Brain microvascular endothelial cell (primary cell): Measurements from ENCODE around the gene LSMEM2.

ENCODE experiments used
- DNase-seq: peaks from one replicate; pipeline ENCODE4 v3.0.0-alpha.2; 2020
- H3K27ac ChIP-seq: fragments of 250-450 bp; sonication (Bioruptor Pico); 2 replicates; pipeline ENCODE4 v1.5.1; 2020; ENCODE audit warnings: mild to moderate bottlenecking, moderate library complexity
- H3K27me3 ChIP-seq: fragments of 250-450 bp; sonication (Bioruptor Pico); replicated peaks from 2 replicates; pipeline ENCODE4 v1.5.1; 2020; ENCODE audit warnings: mild to moderate bottlenecking
- H3K36me3 ChIP-seq: fragments of 250-450 bp; sonication (Bioruptor Pico); replicated peaks from 2 replicates; pipeline ENCODE4 v1.5.1; 2020; ENCODE audit warnings: mild to moderate bottlenecking
- H3K4me3 ChIP-seq: 2 replicates; pipeline ENCODE4 v1.5.1; 2011; ENCODE audit warnings: low read depth, mild to moderate bottlenecking, control low read depth, low read length, moderate library complexity
- in situ Hi-C: cut with HindIII; loops from 2 replicates; pipeline ENCODE4 v1.10.0; 2017; ENCODE audit warnings: low sequenced_read_pairs, low pct_ligation_motif_present
- TF ChIP-seq, protein P1 (sequence below): IDR thresholded peaks from 2 replicates; pipeline ENCODE4 v1.5.1; 2011; ENCODE audit warnings: low read depth, mild to moderate bottlenecking, moderate library complexity, low read length, control low read depth, inconsistent platforms; ENCODE audit errors: missing control alignments

LSMEM2 gene

DNA sequence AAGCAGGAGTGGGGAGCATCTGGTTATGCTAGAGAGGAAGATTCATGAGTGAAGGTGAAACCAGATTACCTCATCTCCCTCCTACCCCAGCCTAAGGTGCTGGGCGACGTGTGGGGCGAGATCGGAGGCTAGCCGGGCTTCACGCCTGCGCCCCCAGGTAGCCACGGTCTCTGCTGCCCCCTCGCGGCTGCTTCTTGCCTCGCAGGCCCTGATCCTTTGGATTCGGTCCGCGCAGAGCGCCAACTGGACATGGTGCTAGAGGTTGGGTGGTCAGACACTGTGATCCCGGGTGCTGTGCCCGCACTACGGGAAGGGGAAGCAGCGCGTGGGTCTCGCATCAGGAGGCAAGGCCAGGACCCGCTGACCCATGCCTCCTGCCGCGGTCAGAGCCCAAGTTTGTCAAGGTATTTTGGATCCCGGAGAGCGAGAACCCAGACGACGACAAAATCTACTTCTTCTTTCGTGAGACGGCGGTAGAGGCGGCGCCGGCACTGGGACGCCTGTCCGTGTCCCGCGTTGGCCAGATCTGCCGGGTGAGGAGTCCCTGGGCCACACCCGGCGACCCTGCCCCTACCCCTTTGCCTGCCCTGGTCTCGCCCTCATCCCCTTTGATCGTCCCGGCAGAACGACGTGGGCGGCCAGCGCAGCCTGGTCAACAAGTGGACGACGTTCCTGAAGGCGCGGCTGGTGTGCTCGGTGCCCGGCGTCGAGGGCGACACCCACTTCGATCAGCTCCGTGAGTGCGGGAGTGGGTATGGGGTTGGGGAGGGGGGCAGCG is 5.8 kb upstream of the LSMEM2 start:
- peak; percentile 44 for DNase-seq
- H3K27me3 ChIP-seq, result peaks cover 26% of the 10 kb centered on the region
- H3K27ac ChIP-seq, result no peak overlapping the region
- H3K4me3 ChIP-seq, result peak overlapping the region; percentile 37
- no peaks in the 10 kb centered on the region for H3K36me3 ChIP-seq
- in situ Hi-C loops, result no loop called here
- TF ChIP-seq, protein P1, sequence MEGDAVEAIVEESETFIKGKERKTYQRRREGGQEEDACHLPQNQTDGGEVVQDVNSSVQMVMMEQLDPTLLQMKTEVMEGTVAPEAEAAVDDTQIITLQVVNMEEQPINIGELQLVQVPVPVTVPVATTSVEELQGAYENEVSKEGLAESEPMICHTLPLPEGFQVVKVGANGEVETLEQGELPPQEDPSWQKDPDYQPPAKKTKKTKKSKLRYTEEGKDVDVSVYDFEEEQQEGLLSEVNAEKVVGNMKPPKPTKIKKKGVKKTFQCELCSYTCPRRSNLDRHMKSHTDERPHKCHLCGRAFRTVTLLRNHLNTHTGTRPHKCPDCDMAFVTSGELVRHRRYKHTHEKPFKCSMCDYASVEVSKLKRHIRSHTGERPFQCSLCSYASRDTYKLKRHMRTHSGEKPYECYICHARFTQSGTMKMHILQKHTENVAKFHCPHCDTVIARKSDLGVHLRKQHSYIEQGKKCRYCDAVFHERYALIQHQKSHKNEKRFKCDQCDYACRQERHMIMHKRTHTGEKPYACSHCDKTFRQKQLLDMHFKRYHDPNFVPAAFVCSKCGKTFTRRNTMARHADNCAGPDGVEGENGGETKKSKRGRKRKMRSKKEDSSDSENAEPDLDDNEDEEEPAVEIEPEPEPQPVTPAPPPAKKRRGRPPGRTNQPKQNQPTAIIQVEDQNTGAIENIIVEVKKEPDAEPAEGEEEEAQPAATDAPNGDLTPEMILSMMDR, result peak; percentile 99

GRCh38 chr3:50273689-50274065 is 5.2 kb upstream of the LSMEM2 start:
- in situ Hi-C loops, result no loop called here
- H3K27me3 ChIP-seq, result peaks cover 26% of the 10 kb centered on the region
- H3K27ac ChIP-seq, result no peak overlapping the region
- TF ChIP-seq, protein P1, result no peak
- DNase-seq, result no peak
- no peak overlapping the region for H3K4me3 ChIP-seq
- no peaks in the 10 kb centered on the region for H3K36me3 ChIP-seq

DNA sequence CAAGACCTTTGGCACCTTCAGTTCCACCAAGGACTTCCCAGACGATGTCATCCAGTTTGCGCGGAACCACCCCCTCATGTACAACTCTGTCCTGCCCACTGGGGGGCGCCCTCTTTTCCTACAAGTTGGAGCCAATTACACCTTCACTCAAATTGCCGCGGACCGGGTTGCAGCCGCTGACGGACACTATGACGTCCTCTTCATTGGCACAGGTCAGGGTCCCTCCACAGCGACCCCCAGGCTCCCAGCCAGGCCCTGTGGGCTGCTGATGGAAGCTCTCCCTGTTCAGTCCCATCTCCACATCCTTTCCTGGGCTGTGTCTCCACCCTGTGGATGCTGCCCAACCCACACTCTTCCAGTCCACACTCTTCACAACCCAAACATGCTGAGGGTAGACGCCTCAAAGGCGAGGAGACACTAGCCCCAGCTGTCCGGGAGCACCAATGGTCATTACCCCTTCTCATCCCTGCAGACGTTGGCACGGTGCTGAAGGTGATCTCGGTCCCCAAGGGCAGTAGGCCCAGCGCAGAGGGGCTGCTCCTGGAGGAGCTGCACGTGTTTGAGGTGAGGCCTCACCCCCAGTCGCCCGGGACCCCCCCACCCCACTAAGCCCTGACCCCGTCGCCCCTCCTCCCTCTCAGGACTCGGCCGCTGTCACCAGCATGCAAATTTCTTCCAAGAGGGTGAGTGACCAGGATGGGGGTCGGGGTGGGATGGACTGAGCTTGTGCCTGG is 4.3 kb upstream of the LSMEM2 start:
- no peak overlapping the region for H3K27ac ChIP-seq
- in situ Hi-C loops, result no loop called here
- H3K4me3 ChIP-seq, result no peak overlapping the region
- no peaks in the 10 kb centered on the region for H3K36me3 ChIP-seq
- no peak for DNase-seq
- peaks cover 26% of the 10 kb centered on the region for H3K27me3 ChIP-seq
- TF ChIP-seq, protein P1, result peak; percentile 87

DNA sequence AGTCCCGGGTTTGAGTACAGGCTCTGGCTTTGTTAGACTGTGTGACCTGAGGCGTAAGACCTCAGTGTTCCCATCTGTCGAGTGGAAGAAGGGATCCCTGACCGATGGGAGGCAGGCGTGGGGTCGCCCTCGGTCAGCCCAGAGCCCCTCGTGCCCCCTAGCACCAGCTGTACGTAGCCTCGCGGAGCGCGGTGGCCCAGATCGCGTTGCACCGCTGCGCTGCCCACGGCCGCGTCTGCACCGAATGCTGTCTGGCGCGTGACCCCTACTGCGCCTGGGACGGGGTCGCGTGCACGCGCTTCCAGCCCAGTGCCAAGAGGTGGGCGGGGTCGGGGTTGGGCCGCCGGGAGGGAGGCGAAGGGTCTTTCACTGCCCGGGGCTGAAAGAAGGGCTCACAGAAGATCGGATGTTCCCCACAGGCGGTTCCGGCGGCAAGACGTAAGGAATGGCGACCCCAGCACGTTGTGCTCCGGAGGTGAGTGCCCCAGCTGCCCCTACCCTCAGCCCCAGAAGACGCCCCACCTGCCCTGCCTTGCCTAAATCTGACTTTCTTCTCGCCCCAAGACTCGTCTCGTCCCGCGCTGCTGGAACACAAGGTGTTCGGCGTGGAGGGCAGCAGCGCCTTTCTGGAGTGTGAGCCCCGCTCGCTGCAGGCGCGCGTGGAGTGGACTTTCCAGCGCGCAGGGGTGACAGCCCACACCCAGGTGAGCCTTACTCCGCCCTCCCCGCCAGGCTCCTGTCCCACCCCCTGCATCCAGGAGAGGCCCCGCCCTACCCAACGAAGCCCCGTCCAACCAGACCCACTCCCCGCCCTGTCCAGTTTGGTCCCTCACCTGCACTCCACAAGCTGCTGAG is 3.5 kb upstream of the LSMEM2 start:
- in situ Hi-C loops, result no loop called here
- Histone ChIP-seq H3K4me3 (no peak overlapping the region), H3K27ac (no peak overlapping the region)

GRCh38 chr3:50275996-50276761 is 2.7 kb upstream of the LSMEM2 start:
- no peaks in the 10 kb centered on the region for H3K36me3 ChIP-seq
- no peak for DNase-seq
- no peak overlapping the region for H3K4me3 ChIP-seq
- no peak overlapping the region for H3K27ac ChIP-seq
- TF ChIP-seq, protein P1, result no peak
- in situ Hi-C loops, result no loop called here
- peaks cover 26% of the 10 kb centered on the region for H3K27me3 ChIP-seq

More for the DNA sequence above, 3.5 kb upstream of the LSMEM2 start:
- peaks cover 26% of the 10 kb centered on the region for H3K27me3 ChIP-seq
- TF ChIP-seq, protein P1, result no peak
- no peak for DNase-seq
- H3K36me3 ChIP-seq, result no peaks in the 10 kb centered on the region
